Kidney glomerular epithelial cell (primary cell): Measurements from ENCODE around the gene ZNF606.
A peak's percentile ranks its signal among the peaks of the same experiment; 100 is the strongest.

Experiments used
- DNase-seq: peaks from one replicate; lab custom pipeline; 2025; lab: John Stamatoyannopoulos, UW

ZNF606 gene

DNA sequence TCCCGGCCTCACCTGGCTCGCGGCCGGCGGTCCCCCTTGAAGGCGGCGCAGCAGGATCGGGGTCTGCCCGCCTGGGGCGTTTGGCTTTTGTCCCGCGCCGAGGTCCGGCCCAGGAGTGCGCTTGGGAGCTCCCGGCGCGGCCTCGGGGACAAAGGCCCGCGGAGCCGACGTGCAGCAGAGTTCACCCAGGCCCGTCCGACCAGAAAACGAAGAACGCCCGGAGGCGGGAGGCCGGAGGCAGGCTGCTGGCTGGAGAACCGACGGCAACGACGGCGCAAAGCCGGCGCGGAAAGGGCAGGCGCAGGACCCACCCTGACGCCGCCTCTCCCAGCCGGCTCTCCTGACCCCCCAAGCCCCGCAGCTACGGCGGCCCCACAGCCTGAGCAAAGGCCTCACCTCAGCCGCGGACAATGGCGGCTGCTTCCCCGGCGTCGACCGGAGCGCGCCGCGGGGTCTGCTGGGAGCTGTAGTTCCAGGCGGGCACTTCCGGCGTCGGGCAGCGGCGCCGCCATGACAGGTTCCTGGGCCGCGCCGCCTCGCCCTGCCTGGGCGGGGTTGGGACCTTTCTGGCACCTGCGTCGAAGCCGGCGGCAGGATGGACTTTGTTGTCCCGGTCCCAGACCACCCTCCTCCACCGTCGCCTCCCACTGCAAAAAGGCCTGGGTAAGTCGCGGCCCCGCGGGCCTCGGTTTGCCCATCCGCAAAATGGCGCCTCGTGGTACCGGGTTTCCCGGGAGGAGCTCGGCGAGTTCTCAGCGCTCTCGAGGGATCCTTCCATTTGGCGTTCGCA lies at the start of gene ZNF606:
TSS of gene ZNF606 (minus strand) at position 437 of the 790 bp plus-strand sequence. CDS start 1,501 bp downstream, outside the sequence.
- DNase-seq = peak; percentile 61

DNA sequence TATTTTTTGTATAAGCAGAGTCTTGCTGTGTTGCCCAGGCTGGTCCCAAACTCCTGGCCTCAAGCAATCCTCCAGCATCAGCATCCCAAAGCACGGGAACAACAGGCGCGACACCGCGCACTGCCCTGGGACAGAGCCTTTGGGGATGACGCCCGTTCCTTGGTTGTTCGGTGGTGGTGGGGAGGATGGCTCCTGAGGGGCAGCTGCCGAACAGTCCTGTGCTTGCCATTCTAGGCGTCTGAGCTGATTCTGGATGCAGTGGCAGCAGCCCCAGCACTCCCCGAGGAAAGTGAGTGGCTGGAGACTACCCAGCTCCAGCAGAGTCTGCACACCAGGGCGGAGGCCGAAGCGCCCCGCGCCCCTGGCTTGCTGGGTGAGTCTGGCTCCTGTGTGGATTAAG lies 49.6 kb upstream of the ZNF606 start:
- DNase-seq = no peak

- no peak for DNase-seq
These were observed 45.1 kb upstream of the ZNF606 start for GRCh38 chr19:58047672-58048071.

DNA sequence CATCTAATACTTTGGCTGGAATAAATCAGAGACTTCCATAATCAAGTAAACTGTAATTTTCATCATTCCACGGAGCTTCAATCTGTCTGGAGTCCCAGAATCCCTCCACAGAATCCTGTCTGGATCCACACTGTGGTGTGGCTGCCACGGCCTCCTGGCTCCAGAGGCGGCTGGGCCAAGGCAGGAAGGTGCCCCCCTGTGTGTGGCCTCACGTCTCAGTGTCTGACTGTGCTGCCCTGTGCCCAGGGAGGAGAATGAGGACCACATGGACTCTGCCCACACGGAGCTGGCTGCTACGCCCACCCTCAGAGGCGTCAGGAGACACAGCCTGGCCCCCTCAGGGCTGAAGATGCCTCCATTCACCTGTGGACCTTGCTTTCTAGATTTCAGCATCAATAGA lies 44.2 kb upstream of the ZNF606 start:
- no peak for DNase-seq

DNA sequence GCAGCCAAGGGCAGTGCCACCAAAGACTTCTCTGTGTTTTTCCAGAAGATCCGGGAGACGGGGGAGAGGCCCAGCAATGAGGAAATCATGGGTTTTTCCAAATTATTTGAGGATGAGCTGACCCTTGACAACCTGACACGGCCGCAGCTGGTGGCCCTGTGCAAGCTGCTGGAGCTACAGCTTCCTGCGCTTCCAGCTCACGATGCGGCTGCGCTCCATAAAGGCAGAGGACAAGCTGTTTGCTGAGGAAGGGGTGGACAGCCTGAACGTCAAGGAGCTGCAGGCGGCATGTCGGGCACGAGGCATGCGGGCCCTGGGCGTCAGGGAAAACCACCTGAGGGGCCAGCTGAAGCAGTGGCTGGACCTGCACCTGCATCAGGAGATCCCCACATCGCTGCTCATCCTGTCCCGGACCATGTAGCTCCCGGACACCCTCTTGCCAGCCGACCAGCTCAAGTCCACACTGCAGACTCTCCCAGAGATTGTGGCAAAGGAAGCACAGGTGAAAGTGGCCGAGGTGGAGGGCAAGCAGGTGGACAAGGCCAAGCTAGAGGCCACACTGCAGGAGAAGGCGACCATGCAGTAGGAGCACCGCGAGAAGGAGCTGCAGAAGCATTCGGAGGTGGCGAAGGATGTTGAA lies 42.9 kb upstream of the ZNF606 start:
- no peak for DNase-seq

DNA sequence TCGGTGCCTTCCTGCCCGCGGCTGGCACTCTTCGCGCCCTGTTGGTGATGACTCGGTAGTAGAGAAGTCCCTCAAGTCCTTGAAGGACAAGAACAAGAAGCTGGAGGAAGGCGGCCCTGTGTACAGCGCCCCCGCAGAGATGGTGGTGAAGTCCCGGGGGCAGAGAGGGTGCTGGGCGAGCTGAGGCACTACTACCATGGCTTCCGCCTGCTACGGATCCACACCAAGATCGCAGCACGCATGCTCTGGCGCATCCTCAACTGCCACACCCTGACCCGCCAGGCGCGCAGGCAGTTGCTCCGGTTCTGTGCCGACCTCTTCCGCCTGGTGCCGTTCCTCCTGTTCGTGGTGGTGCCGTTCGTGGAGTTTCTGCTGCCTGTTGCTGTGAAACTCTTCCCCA lies 42.3 kb upstream of the ZNF606 start:
- DNase-seq = no peak

GRCh38 chr19:58044391-58044790 lies 41.8 kb upstream of the ZNF606 start:
- DNase-seq = no peak

DNA sequence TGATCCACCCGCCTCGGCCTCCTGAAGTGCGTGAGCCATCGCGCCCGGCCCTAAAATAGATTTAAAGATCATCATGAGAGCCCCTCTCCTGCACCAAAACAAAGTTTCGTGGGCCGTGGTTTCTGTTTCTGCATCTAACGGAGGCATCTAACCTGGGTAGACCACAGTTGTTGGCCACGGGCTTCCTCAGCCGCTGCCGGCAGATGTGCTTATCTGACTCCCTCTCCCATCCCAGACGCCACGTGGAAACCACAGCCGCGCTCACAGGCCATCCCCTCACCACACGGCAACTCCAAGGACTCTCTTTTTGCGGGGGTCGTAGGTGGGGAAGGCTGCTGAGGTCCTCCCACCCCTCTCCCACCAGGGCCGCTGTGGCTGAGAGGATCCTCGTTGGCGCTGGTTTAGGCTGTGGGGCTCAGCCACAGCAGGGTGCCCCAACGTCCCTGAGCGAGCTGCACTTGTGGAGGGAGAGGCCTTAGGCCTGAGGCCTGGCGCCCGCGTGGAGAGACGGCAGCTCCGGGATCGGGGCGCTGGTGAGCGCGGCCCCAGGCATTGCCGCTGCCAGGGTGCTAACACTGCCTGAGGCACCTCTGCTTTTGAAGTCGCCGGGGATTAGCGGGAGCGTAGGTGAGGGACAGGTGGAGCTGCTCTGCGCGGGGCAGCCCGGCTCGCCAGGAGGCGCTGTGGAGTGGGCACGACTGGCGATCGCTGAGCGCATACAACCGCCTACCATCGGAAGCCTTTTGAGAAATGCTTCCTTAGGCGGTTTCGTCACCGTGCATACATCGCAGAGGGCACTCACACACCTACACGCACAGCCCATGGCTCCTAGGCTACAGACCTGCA lies 40.1 kb upstream of the ZNF606 start:
- DNase-seq = no peak

GRCh38 chr19:58040751-58041525 lies 38.3 kb upstream of the ZNF606 start:
- no peak for DNase-seq

- no peak for DNase-seq
These were observed 36.1 kb upstream of the ZNF606 start for GRCh38 chr19:58038688-58039204.

DNA sequence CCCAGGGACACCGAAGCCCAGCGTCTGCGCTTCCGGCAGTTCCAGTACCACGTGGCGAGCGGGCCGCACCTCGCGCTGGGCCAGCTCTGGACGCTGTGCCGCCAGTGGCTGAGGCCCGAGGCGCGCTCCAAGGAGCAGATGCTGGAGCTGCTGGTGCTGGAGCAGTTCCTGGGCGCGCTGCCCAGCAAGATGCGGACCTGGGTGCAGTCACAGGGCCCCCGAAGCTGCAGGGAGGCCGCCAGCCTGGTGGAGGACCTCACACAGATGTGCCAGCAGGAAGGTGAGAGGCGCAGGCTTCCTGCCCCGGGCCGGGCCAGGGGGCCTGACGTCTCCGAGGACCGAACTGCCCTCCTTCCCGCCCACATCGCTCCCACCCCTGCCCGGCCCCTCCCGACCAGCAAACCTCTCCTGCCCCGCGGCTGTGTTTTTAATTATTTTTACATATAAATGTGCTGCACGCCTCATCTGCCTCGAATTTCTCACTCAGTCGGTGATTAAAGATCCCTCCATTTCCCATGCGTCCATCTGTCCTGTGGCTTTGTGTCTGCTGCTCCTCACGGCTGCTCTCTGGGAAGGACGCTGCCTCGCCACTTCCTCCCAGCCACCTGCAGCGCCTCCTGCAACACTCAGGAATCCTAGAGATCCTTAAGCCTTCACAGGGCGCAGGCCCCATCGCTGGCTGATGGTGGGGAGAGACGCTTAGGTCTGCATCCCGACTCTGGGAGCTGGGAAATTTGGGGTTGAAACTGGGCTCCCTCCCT lies 35.5 kb upstream of the ZNF606 start:
- DNase-seq = no peak

GRCh38 chr19:58035863-58036262 lies 33.2 kb upstream of the ZNF606 start:
- DNase-seq = no peak

DNA sequence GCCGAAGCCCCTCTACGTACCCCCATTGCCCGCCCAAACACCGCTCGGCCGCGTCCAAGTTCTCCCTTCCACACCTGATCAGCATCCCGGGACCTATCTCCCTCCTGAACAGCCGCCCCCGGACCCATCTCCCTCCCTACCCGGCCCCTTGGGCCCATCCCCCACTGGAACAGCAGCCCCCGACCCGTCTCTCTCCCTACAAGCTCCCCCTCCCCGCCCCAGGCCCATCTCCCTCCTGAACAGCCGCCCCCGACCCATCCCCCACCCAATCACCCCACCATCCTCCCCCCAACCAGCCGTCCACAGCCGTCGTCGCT lies 31.8 kb upstream of the ZNF606 start:
- DNase-seq = no peak

GRCh38 chr19:58033741-58034476 lies 31.3 kb upstream of the ZNF606 start, which contains the start of gene ZSCAN1:
TSS of gene ZSCAN1 (plus strand) at chr19:58034025. CDS start at chr19:58037837, 3,812 bp downstream.
- no peak for DNase-seq

- DNase-seq = no peak
These were observed 22.0 kb upstream of the ZNF606 start for GRCh38 chr19:58024661-58025060.

- DNase-seq = no peak
These were observed 19.7 kb upstream of the ZNF606 start for GRCh38 chr19:58022283-58022660.

- DNase-seq = no peak
These were observed 19.1 kb upstream of the ZNF606 start for GRCh38 chr19:58021541-58022282.

DNA sequence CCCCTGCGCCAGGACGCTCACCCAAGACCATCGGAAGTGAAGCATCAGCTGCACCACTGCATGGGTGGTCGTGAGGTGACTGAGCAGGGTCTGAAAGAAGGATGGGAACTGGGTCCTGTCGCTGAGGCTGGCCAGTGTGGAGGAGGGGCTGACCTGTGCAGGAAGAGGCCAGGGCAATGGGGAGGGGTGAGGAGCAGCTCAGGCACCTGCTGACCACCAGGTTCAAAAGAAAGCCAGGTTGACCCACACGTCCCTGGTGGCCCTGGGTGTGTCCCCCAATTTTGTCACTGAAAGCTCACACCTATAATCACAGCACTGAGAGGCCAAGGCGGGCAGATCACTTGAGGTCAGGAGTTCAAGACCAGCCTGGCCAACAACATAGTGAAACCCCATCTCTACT lies 17.5 kb upstream of the ZNF606 start:
- DNase-seq = no peak

DNA sequence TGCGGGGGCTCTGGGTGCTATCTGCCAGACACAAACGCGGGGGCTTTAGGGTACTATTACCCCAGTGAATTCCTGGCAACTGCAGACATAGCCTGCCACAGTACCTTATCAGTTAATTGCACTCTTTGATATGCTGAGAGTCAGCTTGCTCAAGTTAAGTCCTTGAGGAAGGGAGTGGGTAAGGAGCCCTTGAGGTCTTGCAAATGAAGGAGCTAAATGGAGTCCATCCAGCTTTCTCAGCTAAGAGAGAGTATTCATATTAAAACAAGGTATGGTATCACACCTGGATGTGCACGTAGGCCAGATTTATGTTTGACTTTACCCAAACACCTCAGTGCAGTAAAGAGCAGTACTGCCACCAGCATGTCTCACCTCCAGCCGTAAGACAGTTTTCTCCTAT lies 11.5 kb upstream of the ZNF606 start:
- no peak for DNase-seq

DNA sequence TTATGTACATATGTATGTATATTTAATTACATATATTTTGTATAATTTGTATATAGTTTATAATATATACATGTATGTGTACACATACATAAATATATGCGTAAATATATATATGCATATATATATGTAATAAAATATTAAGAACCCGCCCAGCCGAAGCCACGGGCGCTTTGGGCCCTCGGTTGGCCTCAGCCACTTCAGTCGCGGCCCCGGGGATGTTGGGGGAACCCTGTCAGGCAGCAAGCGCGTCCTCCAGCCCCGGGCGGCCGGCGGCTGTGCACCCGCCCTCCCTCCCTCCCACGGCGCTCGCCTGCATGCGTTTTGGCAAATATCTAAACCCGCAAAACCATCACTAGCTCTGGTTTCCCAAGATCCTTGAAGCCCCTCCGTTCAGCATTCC lies 7.9 kb upstream of the ZNF606 start:
- no peak for DNase-seq
